Measurements from ENCODE around the gene AJM1.
"Not testable (repeated sequence)": the region's sequence is repeated elsewhere in the genome, so short reads cannot be mapped to it uniquely, and the experiment has no call there.

AJM1 gene

DNA sequence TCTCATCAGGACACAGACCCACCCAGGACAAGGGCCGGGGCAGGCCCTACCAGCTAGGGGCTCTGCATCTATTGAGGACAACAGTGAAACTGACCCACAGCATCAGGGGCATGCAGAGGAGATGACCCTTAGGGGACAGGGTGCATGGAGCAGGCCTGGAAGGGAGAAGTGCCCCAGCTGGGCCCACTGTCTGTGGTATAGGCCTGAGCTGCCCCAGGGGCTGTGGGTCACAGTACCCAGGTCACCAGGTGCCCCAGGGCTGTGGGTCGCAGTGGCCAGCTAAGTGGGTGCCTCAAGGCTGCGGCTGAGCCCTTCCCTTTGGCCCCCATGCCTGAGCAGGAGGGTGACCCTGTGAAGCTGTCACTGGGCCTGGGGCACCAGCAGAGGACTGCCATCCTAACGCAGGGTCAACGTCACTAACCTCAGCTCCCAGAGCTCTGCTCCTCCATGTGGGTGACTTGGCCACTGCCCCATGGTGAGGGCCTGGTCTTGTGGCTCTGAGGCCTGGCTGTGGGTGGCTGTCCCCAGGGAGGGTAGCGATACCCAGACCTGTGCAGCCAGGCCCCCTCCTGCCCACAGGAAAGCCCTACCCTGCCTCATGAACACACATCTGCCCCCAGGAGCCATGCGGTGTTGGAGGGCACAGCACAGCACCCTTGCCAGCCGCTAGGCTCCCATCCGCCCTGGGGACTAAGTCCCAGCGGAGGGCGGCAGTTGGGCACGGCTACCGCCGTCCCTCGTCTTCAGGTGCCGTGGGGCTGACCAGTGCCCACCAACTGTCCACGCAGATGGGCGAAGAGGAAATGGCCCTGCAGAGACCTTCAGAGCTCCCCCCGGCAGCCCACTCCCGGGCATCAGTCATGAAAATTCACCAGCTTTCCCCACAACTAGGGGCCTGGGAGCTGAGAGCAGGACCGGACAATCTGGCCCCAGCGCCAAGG, 18.9 kb downstream of the AJM1 start:
- Mint-ChIP-seq H3K27ac (no peak overlapping the region), H3K27me3 (no peaks in the 10 kb centered on the region), H3K36me3 (ENCODE audit: low read depth) (peaks cover 13% of the 10 kb centered on the region), H3K9me3 (no peaks in the 10 kb centered on the region), H3K4me3 (no peak overlapping the region), H3K4me1 (ENCODE audit: low read depth) (peaks cover 16% of the 10 kb centered on the region)

DNA sequence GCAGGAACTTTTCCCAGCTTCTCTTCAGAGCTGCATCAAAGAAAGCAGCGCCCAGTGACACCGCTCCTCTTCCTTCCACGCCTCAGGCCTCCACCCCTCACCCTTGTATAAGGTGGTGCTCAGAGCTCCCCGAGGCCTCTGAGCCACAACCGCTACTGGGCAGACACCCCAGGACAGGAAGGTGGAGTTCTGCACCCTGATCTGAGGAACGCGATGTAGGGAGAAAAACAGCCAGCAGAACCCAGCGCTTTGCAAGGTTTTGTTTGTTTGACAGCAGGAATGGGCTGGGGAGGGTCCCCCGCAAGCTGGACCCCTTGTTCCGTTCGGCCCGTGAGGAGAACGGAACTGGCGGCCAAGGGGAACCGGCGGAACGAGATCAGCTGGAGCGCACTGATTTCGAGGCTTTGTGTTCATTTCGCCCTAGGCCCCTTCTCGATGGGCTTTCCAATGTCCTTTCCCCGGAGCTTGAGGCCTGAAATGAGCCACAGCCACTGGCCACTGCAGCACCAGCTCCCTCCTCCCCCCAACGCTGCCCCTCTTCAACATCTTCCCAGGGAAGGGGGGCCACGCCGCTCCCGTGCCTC, 19.7 kb downstream of the AJM1 start:
- Mint-ChIP-seq H3K4me3 (no peak overlapping the region), H3K27me3 (no peaks in the 10 kb centered on the region), H3K36me3 (ENCODE audit: low read depth) (peaks cover 13% of the 10 kb centered on the region), H3K9me3 (no peaks in the 10 kb centered on the region), H3K4me1 (ENCODE audit: low read depth) (peaks cover 16% of the 10 kb centered on the region), H3K27ac (no peak overlapping the region)

DNA sequence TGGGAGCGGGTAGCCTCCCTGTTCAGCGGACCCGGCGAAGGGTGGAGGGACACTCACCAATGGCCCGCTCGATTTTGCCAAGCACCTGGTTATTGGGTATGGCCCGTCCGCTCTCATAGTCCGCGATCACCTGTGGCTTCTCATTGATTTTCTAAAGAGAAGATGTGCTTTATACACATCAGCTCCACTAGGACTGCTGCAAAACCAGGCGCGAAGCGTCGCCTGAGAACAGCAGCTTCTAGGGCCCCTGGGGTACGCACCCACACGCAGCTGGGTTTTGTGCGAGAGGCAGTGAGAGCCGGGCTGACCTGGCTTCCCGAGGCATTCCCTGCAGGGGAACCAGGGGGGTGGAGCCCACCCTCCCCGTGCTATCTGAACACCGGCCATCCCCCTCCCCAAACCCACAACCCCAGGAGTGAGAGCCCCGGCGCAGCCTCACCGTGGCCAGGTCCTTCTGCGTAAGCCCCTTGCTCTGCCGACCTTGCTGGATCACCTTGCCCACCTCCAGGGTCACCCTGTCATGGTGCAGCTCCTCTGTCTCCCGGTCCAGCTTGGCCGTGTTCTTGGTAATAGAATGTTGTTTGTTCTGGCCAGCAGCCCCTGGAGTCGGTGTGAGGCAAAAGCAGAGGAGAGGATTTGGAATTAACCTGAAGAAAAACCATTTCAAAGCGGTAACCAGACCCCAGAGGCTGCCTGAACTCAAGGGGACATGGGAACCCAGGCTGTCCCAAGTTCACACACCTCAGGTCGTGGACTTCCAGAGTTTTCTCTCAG, 20.8 kb downstream of the AJM1 start:
- Mint-ChIP-seq H3K4me3 (no peak overlapping the region), H3K27me3 (no peaks in the 10 kb centered on the region), H3K9me3 (no peaks in the 10 kb centered on the region), H3K36me3 (ENCODE audit: low read depth) (peaks cover 13% of the 10 kb centered on the region), H3K4me1 (ENCODE audit: low read depth) (peaks cover 16% of the 10 kb centered on the region), H3K27ac (no peak overlapping the region)

DNA sequence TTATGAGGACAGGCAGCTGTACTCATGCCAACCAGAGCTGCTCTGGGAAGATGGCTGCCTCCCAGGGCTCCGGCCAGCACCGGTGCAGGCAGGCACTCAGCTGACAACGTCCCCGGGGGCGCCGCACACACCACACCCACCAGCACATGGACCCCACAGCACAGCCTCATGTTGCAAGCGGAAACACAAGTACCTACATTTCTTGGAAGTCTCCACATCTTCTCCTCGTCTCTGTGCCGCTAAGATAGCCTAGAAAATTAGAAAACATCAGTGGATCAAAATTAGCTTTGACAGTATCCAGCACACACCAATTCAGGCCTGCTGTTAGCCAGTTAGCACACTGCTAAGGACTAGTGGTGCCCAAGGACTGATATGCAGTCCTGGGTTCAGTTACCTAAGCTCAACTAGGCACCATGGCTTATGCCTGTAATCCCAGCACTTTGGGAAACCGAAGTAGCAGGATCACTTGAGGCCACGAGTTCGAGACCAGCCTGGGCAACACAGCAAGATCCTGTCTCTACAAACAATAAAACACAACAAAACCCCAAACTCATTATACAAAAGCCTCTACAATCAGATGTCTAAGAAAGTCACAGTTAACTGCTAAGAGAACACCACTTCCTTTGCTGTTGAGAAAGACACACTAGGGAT, 21.5 kb downstream of the AJM1 start:
- no peak overlapping the region for H3K4me3 Mint-ChIP-seq
- no peaks in the 10 kb centered on the region for H3K9me3 Mint-ChIP-seq
- H3K36me3 Mint-ChIP-seq (ENCODE audit: low read depth): peaks cover 13% of the 10 kb centered on the region
- peak overlapping the region; percentile 74 for H3K27ac Mint-ChIP-seq
- no peaks in the 10 kb centered on the region for H3K27me3 Mint-ChIP-seq
- peaks cover 18% of the 10 kb centered on the region for H3K4me1 Mint-ChIP-seq (ENCODE audit: low read depth)

DNA sequence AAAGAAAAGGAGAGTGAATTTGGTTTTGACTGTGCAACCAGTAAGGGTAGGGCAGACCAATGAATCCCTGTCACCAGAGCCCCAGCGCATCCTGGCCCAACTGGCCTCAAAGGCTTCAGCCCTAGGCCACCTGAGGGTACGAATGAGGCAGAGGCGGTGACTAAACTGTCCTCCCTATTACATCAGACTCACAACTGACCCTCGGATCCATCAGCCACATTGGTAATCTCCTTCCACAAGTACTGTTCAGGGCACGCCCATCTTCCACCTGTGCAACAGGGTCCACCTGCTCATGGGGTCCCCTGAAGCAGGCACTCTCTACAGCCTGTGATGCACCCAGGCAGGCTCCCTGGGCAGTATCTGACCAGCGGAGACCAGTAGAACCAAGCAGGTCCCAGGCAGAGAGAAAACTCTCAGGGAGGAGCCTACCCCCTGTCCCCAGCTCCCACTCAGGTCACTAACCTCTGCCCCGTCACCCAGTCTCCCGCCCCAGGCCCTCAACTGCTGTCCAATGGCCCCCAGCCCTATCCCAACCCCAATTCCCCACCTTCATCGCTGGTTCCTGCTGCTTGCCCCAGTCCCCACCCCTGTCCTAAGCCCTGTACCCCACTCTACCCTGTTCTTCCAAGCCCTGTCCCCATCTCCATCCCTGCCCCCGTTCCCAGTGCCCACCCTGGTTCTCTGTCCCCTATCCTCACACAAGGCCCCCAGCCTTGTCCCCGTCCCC, 22.9 kb downstream of the AJM1 start:
- H3K27me3 Mint-ChIP-seq: no peaks in the 10 kb centered on the region
- peak overlapping the region; percentile 84 for H3K4me3 Mint-ChIP-seq
- peaks cover 13% of the 10 kb centered on the region for H3K36me3 Mint-ChIP-seq (ENCODE audit: low read depth)
- H3K4me1 Mint-ChIP-seq (ENCODE audit: low read depth): peaks cover 18% of the 10 kb centered on the region
- H3K9me3 Mint-ChIP-seq: no peaks in the 10 kb centered on the region
- peak overlapping the region; percentile 77 for H3K27ac Mint-ChIP-seq

DNA sequence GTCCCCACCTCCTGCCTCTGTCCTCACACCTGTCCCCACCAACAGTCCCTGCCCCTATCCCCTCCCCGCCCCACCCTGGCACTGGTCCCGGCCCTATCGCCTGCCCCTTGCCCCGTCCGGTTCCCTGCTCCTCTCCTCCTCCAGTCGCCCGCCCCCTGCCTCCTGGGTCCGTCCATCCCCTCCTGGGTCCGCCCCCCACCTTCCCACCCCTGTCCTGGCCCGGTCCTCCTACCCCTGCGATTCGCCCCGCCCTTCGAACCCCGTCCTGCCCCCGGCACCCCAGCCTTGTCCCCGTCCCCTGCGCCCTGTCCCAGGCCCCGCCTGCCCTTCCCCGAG, 23.5 kb downstream of the AJM1 start:
- Mint-ChIP-seq H3K27ac (peak overlapping the region; percentile 77), H3K27me3 (no peaks in the 10 kb centered on the region), H3K9me3 (no peaks in the 10 kb centered on the region), H3K36me3 (ENCODE audit: low read depth) (peaks cover 13% of the 10 kb centered on the region), H3K4me3 (peak overlapping the region; percentile 84), H3K4me1 (ENCODE audit: low read depth) (peaks cover 18% of the 10 kb centered on the region)

DNA sequence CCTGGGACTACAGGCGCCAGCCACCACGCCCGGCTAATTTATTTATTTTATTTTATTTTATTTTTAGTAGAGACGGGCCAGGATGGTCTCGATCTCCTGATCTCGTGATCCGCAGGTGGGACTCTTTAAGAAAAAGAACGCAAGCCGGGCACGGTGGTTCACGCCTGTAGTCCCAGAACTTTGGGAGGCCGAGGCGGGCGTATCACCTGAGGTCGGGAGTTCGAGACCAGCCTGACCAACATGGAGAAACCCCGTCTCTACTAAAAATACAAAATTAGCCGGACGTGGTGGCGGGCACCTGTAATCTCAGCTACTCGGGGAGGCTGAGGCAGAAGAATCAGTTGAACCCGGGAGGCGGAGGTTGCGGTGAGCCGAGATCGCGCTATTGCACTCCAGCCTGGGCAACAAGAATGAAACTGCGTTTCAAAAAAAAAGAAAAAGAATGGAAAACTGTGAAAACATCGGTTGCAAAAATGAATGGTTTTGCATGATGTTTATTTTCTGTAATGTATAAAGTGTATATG, 24.7 kb downstream of the AJM1 start:
- H3K27me3 Mint-ChIP-seq, H3K9me3 Mint-ChIP-seq, H3K27ac Mint-ChIP-seq: not testable (repeated sequence)
- peak overlapping the region; percentile 74 for H3K4me3 Mint-ChIP-seq
- H3K36me3 Mint-ChIP-seq (ENCODE audit: low read depth): peaks cover 13% of the 10 kb centered on the region
- peaks cover 18% of the 10 kb centered on the region for H3K4me1 Mint-ChIP-seq (ENCODE audit: low read depth)

DNA sequence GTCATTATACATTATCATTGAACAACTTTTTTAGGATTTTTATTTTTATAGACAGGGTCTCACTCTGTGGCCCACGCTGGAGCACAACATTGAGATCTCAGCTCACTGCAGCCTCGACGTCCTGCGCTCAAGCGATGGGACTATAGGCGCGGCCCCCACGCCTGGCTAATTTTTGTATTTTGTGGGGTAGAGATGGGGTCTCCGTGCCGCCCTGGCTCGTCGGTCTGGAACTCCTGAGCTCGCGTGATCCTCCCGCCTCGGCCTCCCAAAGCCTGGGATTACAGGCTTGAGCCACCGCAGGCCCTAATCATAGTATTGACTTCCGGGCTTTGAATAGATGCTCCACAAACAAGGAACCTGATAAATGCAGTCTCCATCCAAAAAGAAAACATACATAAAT, 25.2 kb downstream of the AJM1 start:
- Mint-ChIP-seq H3K4me1 (ENCODE audit: low read depth) (peaks cover 18% of the 10 kb centered on the region), H3K4me3 (peak overlapping the region; percentile 74), H3K36me3 (ENCODE audit: low read depth) (peaks cover 13% of the 10 kb centered on the region), H3K27ac (no peak overlapping the region), H3K9me3 (no peaks in the 10 kb centered on the region), H3K27me3 (no peaks in the 10 kb centered on the region)

- no peak overlapping the region for H3K27ac Mint-ChIP-seq
- peaks cover 13% of the 10 kb centered on the region for H3K36me3 Mint-ChIP-seq (ENCODE audit: low read depth)
- peaks cover 18% of the 10 kb centered on the region for H3K4me1 Mint-ChIP-seq (ENCODE audit: low read depth)
- H3K27me3 Mint-ChIP-seq: no peaks in the 10 kb centered on the region
- H3K9me3 Mint-ChIP-seq: no peaks in the 10 kb centered on the region
- peak overlapping the region; percentile 74 for H3K4me3 Mint-ChIP-seq
Observed at GRCh38 chr9:136867917-136868316, 25.6 kb downstream of the AJM1 start.

- Mint-ChIP-seq H3K9me3 (no peaks in the 10 kb centered on the region), H3K27me3 (no peaks in the 10 kb centered on the region), H3K27ac (no peak overlapping the region), H3K4me3 (no peak overlapping the region), H3K4me1 (ENCODE audit: low read depth) (peaks cover 18% of the 10 kb centered on the region), H3K36me3 (ENCODE audit: low read depth) (peaks cover 8% of the 10 kb centered on the region)
Observed at GRCh38 chr9:136868644-136869043, 26.4 kb downstream of the AJM1 start.

- not testable (repeated sequence) for H3K36me3 Mint-ChIP-seq (ENCODE audit: low read depth); H3K9me3 Mint-ChIP-seq; H3K27me3 Mint-ChIP-seq; H3K27ac Mint-ChIP-seq; H3K4me3 Mint-ChIP-seq
- peaks cover 10% of the 10 kb centered on the region for H3K4me1 Mint-ChIP-seq (ENCODE audit: low read depth)
Observed at GRCh38 chr9:136869611-136870010, 27.3 kb downstream of the AJM1 start.

GRCh38 chr9:136875155-136875554, 32.9 kb downstream of the AJM1 start:
- no peaks in the 10 kb centered on the region for H3K27me3 Mint-ChIP-seq
- H3K4me1 Mint-ChIP-seq (ENCODE audit: low read depth): peaks cover 2% of the 10 kb centered on the region
- H3K4me3 Mint-ChIP-seq: no peak overlapping the region
- H3K9me3 Mint-ChIP-seq: no peaks in the 10 kb centered on the region
- no peak overlapping the region for H3K27ac Mint-ChIP-seq
- no peaks in the 10 kb centered on the region for H3K36me3 Mint-ChIP-seq (ENCODE audit: low read depth)

DNA sequence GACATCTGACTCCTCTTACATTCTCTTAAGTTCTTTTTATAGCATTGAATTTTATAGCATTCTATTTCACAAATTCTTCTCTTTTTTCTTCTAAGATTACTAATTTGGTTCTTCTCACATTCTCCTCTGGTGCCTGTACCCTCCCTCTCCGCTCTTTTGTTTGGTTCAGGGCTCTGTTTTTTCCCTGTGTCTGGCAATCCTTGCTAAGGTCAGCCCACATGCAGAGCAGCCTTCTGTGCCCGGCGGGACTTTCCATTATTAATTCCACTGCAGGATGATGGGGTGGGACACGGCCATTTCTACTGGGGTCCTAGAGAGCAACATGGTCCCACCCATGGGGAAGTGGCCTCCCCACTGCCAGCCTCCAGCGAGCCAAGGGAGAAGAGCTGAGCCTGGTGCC, 34.2 kb downstream of the AJM1 start:
- H3K36me3 Mint-ChIP-seq (ENCODE audit: low read depth): no peaks in the 10 kb centered on the region
- H3K9me3 Mint-ChIP-seq: no peaks in the 10 kb centered on the region
- H3K27ac Mint-ChIP-seq: no peak overlapping the region
- peaks cover 12% of the 10 kb centered on the region for H3K4me1 Mint-ChIP-seq (ENCODE audit: low read depth)
- no peak overlapping the region for H3K4me3 Mint-ChIP-seq
- no peaks in the 10 kb centered on the region for H3K27me3 Mint-ChIP-seq

DNA sequence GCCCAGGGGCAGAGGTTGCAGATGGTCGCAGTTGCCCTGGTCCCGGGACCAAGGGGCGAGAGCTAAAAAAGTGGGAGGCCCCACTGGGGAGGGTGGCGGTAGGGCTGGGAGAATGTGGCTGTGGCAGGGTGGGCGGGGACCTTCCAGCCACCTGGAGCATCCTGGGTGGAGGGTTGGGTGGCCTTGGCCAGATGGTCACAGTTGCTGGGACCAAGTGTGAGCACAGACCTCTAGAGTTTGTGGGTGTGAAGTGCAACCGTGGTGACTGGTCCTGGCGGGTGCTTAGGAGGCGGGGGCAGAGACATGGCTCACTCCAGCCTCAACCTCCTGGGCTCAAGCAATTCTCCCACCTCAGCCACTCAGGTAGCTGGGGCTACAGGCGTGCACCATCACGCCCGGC, 38.4 kb downstream of the AJM1 start:
- H3K27ac Mint-ChIP-seq: no peak overlapping the region
- H3K4me1 Mint-ChIP-seq (ENCODE audit: low read depth): peaks cover 46% of the 10 kb centered on the region
- H3K27me3 Mint-ChIP-seq: no peaks in the 10 kb centered on the region
- no peaks in the 10 kb centered on the region for H3K9me3 Mint-ChIP-seq
- H3K36me3 Mint-ChIP-seq (ENCODE audit: low read depth): no peaks in the 10 kb centered on the region
- H3K4me3 Mint-ChIP-seq: no peak overlapping the region

All from stimulated activated naive CD8-positive, alpha-beta T cell treated with anti-CD3 and anti-CD28 coated beads, Interleukin-15, Interleukin-2, amounts not matched to agents 100 ng/mL and 50 ng/mL, for 24 hours (primary cell).